GM12878 (cell line): ENCODE data around the gene NPY2R.

ENCODE experiments used
- BCLAF1 ChIP-seq: fragments of 450-650 bp; IDR thresholded peaks from 2 replicates; pipeline ENCODE4 v1.6.1; 2017; ENCODE audit warnings: antibody characterized with exemption, mild to moderate bottlenecking, moderate library complexity
- POLR2A ChIP-seq: IDR thresholded peaks from 2 replicates; pipeline ENCODE4 v1.6.1; 2011; ENCODE audit warnings: low read depth, mild to moderate bottlenecking, low read length
- RAD51 ChIP-seq: fragments of 450-650 bp; IDR thresholded peaks from 2 replicates; pipeline ENCODE4 v1.6.1; 2016; ENCODE audit warnings: moderate library complexity, mild to moderate bottlenecking, inconsistent platforms
- YY1 ChIP-seq: IDR thresholded peaks from 2 replicates; pipeline ENCODE4 v1.6.1; 2011; ENCODE audit warnings: low read depth, mild to moderate bottlenecking, low read length

- TF ChIP-seq POLR2A (no peak), YY1 (no peak), RAD51 (no peak), BCLAF1 (no peak)
Measured at GRCh38 chr4:155174668-155175067, 33.8 kb upstream of the NPY2R start.
